HG03060 (cell line): Measurements from ENCODE around the gene GDA.

ENCODE experiments used
- ATAC-seq: cut with Tn5 transposase; IDR thresholded peaks from one replicate; pipeline ENCODE4 v1.9.1; 2021; ENCODE audit warnings: low read depth, moderate number of reproducible peaks; ENCODE audit not compliant: unreplicated experiment

Gene GDA

GRCh38 chr9:72147676-72148075 lies 1.6 kb upstream of the GDA start:
- ATAC-seq = no peak

GRCh38 chr9:72150127-72150526 lies 887 bp downstream of the GDA start:
- no peak for ATAC-seq

- no peak for ATAC-seq
Measured at GRCh38 chr9:72150661-72151060, 1.4 kb downstream of the GDA start.

GRCh38 chr9:72151104-72151503 lies 1.9 kb downstream of the GDA start:
- no peak for ATAC-seq

GRCh38 chr9:72154468-72155285 lies 5.4 kb downstream of the GDA start:
- ATAC-seq = peak; percentile 83

- no peak for ATAC-seq
Measured at GRCh38 chr9:72155301-72155700, 6.1 kb downstream of the GDA start.

GRCh38 chr9:72156586-72156985 lies 7.3 kb downstream of the GDA start:
- no peak for ATAC-seq

- no peak for ATAC-seq
Measured at GRCh38 chr9:72158680-72159079, 9.4 kb downstream of the GDA start.

GRCh38 chr9:72160446-72161123 lies 11.3 kb downstream of the GDA start:
- ATAC-seq = no peak

- ATAC-seq = no peak
Measured at GRCh38 chr9:72165326-72165725, 16.1 kb downstream of the GDA start.

GRCh38 chr9:72165821-72166547 lies 16.7 kb downstream of the GDA start:
- no peak for ATAC-seq

GRCh38 chr9:72168075-72168474 lies 18.8 kb downstream of the GDA start:
- ATAC-seq = no peak

GRCh38 chr9:72169178-72169577 lies 19.9 kb downstream of the GDA start:
- ATAC-seq = no peak

GRCh38 chr9:72173080-72173479 lies 23.8 kb downstream of the GDA start:
- ATAC-seq = no peak

- no peak for ATAC-seq
Measured at GRCh38 chr9:72185561-72185960, 36.3 kb downstream of the GDA start.

GRCh38 chr9:72187121-72187695 lies 38.0 kb downstream of the GDA start:
- no peak for ATAC-seq

- no peak for ATAC-seq
Measured at GRCh38 chr9:72188232-72188631, 39.0 kb downstream of the GDA start.

GRCh38 chr9:72193478-72193881 lies 44.2 kb downstream of the GDA start:
- ATAC-seq = peak; percentile 84

GRCh38 chr9:72199238-72199637 lies 50.0 kb downstream of the GDA start:
- ATAC-seq = no peak

- ATAC-seq = no peak
Measured at GRCh38 chr9:72200452-72200851, 51.2 kb downstream of the GDA start.

GRCh38 chr9:72202009-72202408 lies 52.8 kb downstream of the GDA start:
- no peak for ATAC-seq
